Medulla oblongata (tissue), 1 donor: ENCODE measurements around the gene PNLIPRP1.

Source experiments
- DNase-seq: peaks from one replicate; pipeline ENCODE4 v3.0.0-alpha.2; 2015; ENCODE audit errors: extremely low spot score

Gene PNLIPRP1

GRCh38 chr10:116631871-116632295, 41.1 kb downstream of the PNLIPRP1 start:
- DNase-seq: no peak

- no peak for DNase-seq
These were observed 41.9 kb downstream of the PNLIPRP1 start for GRCh38 chr10:116632596-116633215.

- no peak for DNase-seq
These were observed 42.4 kb downstream of the PNLIPRP1 start for GRCh38 chr10:116633216-116633600.

GRCh38 chr10:116634126-116634975, 43.6 kb downstream of the PNLIPRP1 start:
- DNase-seq: no peak

- DNase-seq: no peak
These were observed 45.6 kb downstream of the PNLIPRP1 start for GRCh38 chr10:116636385-116636784.

GRCh38 chr10:116636976-116637375, 46.2 kb downstream of the PNLIPRP1 start:
- no peak for DNase-seq

GRCh38 chr10:116637830-116638229, 47.1 kb downstream of the PNLIPRP1 start:
- no peak for DNase-seq

- DNase-seq: no peak
These were observed 55.7 kb downstream of the PNLIPRP1 start for GRCh38 chr10:116646502-116646901.

- no peak for DNase-seq
These were observed 58.1 kb downstream of the PNLIPRP1 start for GRCh38 chr10:116648903-116649302.

- DNase-seq: no peak
These were observed 63.1 kb downstream of the PNLIPRP1 start for GRCh38 chr10:116653885-116654284.

- DNase-seq: no peak
These were observed 64.1 kb downstream of the PNLIPRP1 start for GRCh38 chr10:116654816-116655215.

GRCh38 chr10:116655568-116655967, 64.8 kb downstream of the PNLIPRP1 start:
- no peak for DNase-seq

- no peak for DNase-seq
These were observed 65.3 kb downstream of the PNLIPRP1 start for GRCh38 chr10:116656044-116656443.

GRCh38 chr10:116657863-116658551, 67.2 kb downstream of the PNLIPRP1 start:
- DNase-seq: no peak
